Ascending aorta (tissue), 2 donors: Measurements from ENCODE around the gene TOMM6. TPM values are rescaled to one million over a fixed set of nuclear protein-coding genes. Genes with fewer than 3 reads are reported as not detected.

Experiments used
- DNase-seq, 2 donors: peaks; one replicate each; pipeline ENCODE4 v3.0.0-alpha.2; 2019; ENCODE audit warnings: low spot score in 2 of 2
- H3K27ac ChIP-seq, 2 donors: fragments of 200-600 bp; sonication (generic); one replicate each; pipeline ENCODE4 v1.5.1; 2016 to 2017; ENCODE audit warnings: mild to moderate bottlenecking in 1 of 2
- H3K27me3 ChIP-seq: fragments of 200-600 bp; sonication (generic); one replicate; pipeline ENCODE4 v1.5.1; 2017
- H3K36me3 ChIP-seq, 2 donors: fragments of 200-600 bp; sonication (generic); one replicate each; pipeline ENCODE4 v1.5.1; 2016
- H3K4me1 ChIP-seq, 2 donors: fragments of 200-600 bp; sonication (generic); one replicate each; pipeline ENCODE4 v1.5.1; 2016 to 2017; ENCODE audit warnings: mild to moderate bottlenecking in 1 of 2
- H3K4me3 ChIP-seq, 2 donors: fragments of 200-600 bp; sonication (generic); one replicate each; pipeline ENCODE4 v1.5.1; 2016 to 2017; ENCODE audit warnings: mild to moderate bottlenecking in 1 of 2
- H3K9me3 ChIP-seq, 2 donors: fragments of 200-600 bp; sonication (generic); one replicate each; pipeline ENCODE4 v1.5.1; 2016
- intact Hi-C: fragments of 100-400 bp; cut with DNase I; formaldehyde crosslinking; loops from one replicate; pipeline ENCODE4 v1.15.1; 2023
- total RNA-seq: library from RNA; depleted of rRNA; stranded (reverse); fragments of >200 nt; gene quantifications from one replicate; pipeline ENCODE4 v1.1.0, GENCODE V29; 2016
- TF ChIP-seq, protein P1 (sequence below), 3 experiments: fragments of 200-600 bp in 2 of 3; fragments of 450-650 bp in 1 of 3; sonication (generic) in 2 of 3; IDR thresholded peaks; one replicate each; pipeline ENCODE4 v1.5.1; 2016 to 2019; ENCODE audit warnings: antibody characterized with exemption in 3 of 3, mild to moderate bottlenecking in 1 of 3, moderate library complexity in 1 of 3

The TOMM6 gene
- total RNA-seq, 1 donor from 2014 or later = 79.9 TPM

DNA sequence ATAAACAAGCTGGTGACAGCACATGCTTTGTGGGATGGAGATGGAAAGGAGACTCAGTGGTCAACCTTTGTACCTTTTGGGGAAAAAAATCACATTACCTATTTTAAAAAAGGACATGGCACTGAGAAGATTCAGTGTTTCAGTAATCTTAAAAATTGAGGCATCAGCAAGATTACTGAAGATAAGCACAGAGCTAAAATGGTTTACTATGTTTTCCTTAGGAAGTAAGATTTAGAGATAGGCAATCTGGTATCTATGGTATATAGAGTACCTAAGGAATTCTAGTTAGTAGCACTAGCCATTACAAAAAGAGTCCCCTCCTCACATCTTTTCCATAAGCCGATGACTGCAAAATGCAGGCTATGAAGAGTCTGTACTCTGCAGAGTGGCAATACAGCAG is 35.7 kb downstream of the TOMM6 start:
- TF ChIP-seq, protein P1, sequence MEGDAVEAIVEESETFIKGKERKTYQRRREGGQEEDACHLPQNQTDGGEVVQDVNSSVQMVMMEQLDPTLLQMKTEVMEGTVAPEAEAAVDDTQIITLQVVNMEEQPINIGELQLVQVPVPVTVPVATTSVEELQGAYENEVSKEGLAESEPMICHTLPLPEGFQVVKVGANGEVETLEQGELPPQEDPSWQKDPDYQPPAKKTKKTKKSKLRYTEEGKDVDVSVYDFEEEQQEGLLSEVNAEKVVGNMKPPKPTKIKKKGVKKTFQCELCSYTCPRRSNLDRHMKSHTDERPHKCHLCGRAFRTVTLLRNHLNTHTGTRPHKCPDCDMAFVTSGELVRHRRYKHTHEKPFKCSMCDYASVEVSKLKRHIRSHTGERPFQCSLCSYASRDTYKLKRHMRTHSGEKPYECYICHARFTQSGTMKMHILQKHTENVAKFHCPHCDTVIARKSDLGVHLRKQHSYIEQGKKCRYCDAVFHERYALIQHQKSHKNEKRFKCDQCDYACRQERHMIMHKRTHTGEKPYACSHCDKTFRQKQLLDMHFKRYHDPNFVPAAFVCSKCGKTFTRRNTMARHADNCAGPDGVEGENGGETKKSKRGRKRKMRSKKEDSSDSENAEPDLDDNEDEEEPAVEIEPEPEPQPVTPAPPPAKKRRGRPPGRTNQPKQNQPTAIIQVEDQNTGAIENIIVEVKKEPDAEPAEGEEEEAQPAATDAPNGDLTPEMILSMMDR (IDR thresholded peaks at IDR 0.05) = no peak
- intact Hi-C loops = no loop called here
- Histone ChIP-seq H3K36me3 (no peaks in the 10 kb centered on the region), H3K4me3 (no peak overlapping the region), H3K9me3 (no peaks in the 10 kb centered on the region), H3K4me1 (no peaks in the 10 kb centered on the region), H3K27me3 (no peaks in the 10 kb centered on the region), H3K27ac (no peak overlapping the region)
- no peak for DNase-seq

DNA sequence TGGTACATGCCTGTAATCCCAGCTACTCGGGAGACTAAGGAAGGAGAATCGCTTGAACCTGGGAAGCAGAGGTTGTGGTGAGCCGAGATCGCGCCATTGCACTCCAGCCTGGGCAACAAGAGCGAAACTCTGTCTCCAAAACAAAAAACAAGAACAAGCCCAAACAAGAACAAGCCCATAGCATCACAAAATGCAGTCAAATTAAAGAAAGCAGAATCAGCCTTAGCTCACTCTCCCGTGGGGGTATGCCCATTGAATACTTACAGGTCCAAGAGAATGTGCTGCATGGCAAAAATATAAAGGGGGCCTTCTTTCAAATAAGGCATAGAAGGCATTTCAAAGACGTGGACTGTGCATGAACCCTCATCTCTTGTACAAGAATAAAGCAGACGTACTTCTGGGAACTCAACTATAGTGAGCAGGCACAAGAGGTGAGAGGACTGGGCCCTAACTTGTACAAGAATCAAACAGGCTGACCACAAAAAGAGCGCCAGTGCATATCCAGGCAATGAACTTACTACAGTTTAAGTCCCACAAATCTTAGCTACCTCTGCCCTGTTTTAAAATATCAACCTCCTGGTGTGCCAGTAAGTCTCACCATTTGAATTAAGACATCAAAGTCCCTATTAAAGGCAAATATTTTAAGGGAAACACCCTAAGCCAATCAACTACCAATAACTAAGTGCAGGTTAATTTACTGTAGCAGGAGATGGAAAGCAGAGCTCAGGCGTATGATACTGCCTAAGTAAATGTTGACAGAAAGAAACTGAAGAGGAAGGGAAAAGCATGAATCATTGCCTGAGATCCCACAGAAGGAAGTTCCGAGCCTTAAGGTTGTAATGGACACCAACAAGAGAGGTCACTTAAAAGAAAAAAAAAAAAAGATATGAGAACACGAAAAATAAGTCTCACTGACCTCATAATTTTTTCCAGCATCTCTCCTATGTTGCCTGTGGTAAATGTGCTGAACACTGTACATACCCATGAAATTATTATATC is 37.4 kb downstream of the TOMM6 start:
- H3K4me1 ChIP-seq = no peaks in the 10 kb centered on the region
- DNase-seq = no peak
- H3K27me3 ChIP-seq = no peaks in the 10 kb centered on the region
- intact Hi-C loops = no loop called here
- no peaks in the 10 kb centered on the region for H3K9me3 ChIP-seq
- no peak overlapping the region for H3K27ac ChIP-seq
- H3K4me3 ChIP-seq = no peak overlapping the region
- H3K36me3 ChIP-seq = no peaks in the 10 kb centered on the region
- TF ChIP-seq, protein P1 (IDR thresholded peaks at IDR 0.05) = no peak

DNA sequence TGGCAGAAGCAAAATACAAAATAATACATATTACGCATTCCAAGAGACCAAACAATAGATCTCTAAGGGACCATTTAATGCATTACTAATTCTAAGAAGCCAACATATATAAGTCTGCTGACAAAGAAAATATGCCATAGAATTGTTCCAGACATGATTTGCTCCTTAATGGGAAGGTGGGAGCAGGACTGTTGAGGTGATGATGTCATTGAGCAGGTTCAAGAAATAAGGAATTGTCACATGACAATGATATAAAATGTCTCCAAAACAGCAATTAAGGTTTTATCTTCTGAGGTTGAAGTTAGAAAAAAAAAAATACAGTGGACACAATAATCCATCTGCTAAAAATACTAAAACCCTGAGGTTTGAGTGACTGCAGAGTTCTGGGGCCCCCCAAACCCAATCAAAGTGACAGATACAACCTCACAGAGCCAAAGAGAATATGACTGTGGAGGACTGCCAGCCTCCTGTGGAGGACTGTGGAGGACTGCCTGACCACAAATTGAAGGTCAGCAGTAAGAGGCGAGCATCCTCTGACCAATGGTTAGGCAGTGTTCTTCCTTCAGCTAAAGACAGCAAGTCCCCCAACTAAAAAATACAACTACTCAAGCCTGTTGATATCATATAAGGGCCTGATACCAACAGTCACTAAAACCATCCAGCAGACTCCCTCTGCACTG is 39.0 kb downstream of the TOMM6 start:
- intact Hi-C loops = no loop called here
- Histone ChIP-seq H3K36me3 (no peaks in the 10 kb centered on the region), H3K4me1 (no peaks in the 10 kb centered on the region), H3K27me3 (no peaks in the 10 kb centered on the region), H3K4me3 (no peak overlapping the region), H3K27ac (no peak overlapping the region), H3K9me3 (no peaks in the 10 kb centered on the region)
- DNase-seq = no peak
- TF ChIP-seq, protein P1 (IDR thresholded peaks at IDR 0.05) = no peak

DNA sequence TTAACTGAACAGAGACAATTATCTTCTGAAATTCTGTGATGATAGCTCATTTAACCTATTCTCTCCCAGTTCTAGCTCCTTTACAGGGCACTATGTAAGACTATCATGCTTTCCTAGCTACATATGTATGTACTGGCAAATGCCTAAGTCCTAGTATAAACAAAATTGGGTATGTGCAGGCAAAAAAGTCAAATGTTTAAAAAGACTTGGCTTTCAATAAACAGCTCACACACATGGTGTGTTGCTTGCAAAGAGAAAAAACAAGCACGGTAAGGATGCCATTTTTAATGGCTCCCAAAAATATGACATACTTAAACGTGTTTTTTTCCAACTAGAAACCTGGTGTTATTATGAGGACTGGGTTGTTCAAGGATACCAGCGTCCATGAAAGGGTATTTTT is 44.8 kb downstream of the TOMM6 start:
- Histone ChIP-seq H3K27ac (no peak overlapping the region), H3K36me3 (no peaks in the 10 kb centered on the region), H3K4me3 (no peak overlapping the region), H3K9me3 (no peaks in the 10 kb centered on the region), H3K27me3 (no peaks in the 10 kb centered on the region), H3K4me1 (no peaks in the 10 kb centered on the region)
- TF ChIP-seq, protein P1 (IDR thresholded peaks at IDR 0.05) = no peak
- DNase-seq = no peak
- intact Hi-C loops = no loop called here

DNA sequence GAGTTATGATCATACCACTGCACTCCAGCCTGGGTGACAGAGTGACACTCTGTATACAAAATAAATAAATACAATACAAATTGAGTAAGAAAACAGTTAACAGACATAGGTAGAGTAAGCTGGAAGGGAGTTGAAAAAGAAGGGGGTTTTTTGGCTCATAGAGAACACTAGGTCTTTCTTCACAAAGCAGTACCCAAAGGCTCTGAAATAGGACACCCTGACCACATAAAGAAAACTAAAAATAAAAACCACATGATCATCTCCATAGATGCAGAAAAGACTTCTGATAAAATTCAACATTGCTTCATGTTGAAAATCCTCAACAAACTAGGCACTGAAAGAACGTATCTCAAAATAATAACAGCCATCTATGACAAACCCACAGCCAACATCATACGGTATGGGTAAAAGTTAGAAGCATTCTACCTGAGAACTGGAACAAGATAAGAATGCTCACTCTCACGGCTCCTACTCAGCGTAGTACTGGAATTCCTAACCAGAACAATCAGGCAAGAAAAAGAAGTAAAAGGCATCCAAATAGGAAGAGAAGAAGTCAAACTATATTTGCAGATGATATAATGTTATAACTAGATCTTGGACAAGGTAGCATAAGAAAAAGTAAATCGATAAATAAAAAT is 48.6 kb downstream of the TOMM6 start:
- TF ChIP-seq, protein P1 (IDR thresholded peaks at IDR 0.05) = no peak
- no peaks in the 10 kb centered on the region for H3K4me1 ChIP-seq
- no peak overlapping the region for H3K4me3 ChIP-seq
- H3K27me3 ChIP-seq = no peaks in the 10 kb centered on the region
- DNase-seq = no peak
- no peaks in the 10 kb centered on the region for H3K9me3 ChIP-seq
- no peaks in the 10 kb centered on the region for H3K36me3 ChIP-seq
- H3K27ac ChIP-seq = no peak overlapping the region
- intact Hi-C loops = no loop called here
